Body of pancreas (tissue), 4 donors: ENCODE results near the gene HSFX3.

Experiments used
- POLR2A ChIP-seq, 3 donors: fragments of 450-650 bp; IDR thresholded peaks; one replicate each; pipeline ENCODE4 v1.6.1; 2016; ENCODE audit warnings: antibody characterized with exemption in 3 of 3, mild to moderate bottlenecking in 2 of 3
- TF ChIP-seq, protein P1 (sequence below), 7 experiments: fragments of 450-650 bp in 4 of 7; fragments of 200-600 bp in 3 of 7; sonication (generic) in 3 of 7; IDR thresholded peaks; one replicate each; pipeline ENCODE4 v1.5.1; 2016 to 2019; ENCODE audit warnings: antibody characterized with exemption in 7 of 7

DNA sequence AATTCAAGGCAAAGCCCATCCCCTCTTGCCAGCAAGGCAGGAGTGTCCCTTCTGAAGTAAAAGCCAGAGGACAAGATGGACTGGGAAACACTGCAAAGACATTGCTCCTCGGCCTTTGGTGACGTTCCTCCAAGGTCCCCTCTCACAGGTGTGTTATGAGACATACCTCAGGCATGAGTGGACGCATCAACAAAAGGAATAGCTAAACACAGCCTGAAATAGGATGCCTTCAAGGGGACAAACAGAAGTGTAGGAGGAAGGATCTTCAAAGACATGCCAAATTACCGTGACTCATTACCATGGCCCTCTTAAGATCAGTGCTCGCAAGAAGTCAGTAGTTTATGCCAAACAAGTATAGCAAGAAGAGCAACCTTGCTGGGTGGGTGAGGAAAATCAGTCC is 38.6 kb downstream of the HSFX3 start:
- TF ChIP-seq POLR2A (IDR thresholded peaks at IDR 0.05): no peak
- TF ChIP-seq, protein P1, sequence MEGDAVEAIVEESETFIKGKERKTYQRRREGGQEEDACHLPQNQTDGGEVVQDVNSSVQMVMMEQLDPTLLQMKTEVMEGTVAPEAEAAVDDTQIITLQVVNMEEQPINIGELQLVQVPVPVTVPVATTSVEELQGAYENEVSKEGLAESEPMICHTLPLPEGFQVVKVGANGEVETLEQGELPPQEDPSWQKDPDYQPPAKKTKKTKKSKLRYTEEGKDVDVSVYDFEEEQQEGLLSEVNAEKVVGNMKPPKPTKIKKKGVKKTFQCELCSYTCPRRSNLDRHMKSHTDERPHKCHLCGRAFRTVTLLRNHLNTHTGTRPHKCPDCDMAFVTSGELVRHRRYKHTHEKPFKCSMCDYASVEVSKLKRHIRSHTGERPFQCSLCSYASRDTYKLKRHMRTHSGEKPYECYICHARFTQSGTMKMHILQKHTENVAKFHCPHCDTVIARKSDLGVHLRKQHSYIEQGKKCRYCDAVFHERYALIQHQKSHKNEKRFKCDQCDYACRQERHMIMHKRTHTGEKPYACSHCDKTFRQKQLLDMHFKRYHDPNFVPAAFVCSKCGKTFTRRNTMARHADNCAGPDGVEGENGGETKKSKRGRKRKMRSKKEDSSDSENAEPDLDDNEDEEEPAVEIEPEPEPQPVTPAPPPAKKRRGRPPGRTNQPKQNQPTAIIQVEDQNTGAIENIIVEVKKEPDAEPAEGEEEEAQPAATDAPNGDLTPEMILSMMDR (IDR thresholded peaks at IDR 0.05): no peak
